HCT116 (cell line): ENCODE results near the gene SWAP70. TPM values are rescaled to one million over a fixed set of nuclear protein-coding genes. Genes with fewer than 3 reads are reported as not detected.

Experiments
- ATAC-seq: fragments of 200-7000 bp; cut with Tn5 transposase; 2 replicates; pipeline ENCODE4 v1.9.1; 2020; ENCODE audit warnings: mild to moderate bottlenecking, moderate library complexity
- BruUV-seq: library from RNA; stranded (reverse); fragments of 400-500 nt; replicated peaks from 2 replicates; lab custom pipeline; 2021; lab: Mats Ljungman, UMichigan
- CTCF ChIA-PET: fragments of 300-600 bp; sonication (Branson Sonifier 250); formaldehyde crosslinking; loops from one replicate; lab custom pipeline; 2021; ENCODE audit warnings: antibody characterized with exemption; lab: Charles Lee
- POLR2A ChIA-PET: fragments of 300-600, 350-600 bp; sonication (Branson Sonifier 250); formaldehyde crosslinking; loops from one replicate; lab custom pipeline; 2021; ENCODE audit warnings: antibody characterized with exemption; lab: Charles Lee
- RAD21 ChIA-PET, 2 experiments: fragments of 300-600 bp; sonication (Branson Sonifier 250); formaldehyde crosslinking; loops; one replicate each; lab custom pipeline; 2023; ENCODE audit warnings: low total read pairs in 2 of 2; ENCODE audit not compliant: uncharacterized antibody in 2 of 2, unreplicated experiment in 2 of 2, low non-redundant PET in 1 of 2; lab: Charles Lee
- DNase-seq: peaks from one replicate; pipeline ENCODE4 v3.0.0-alpha.2; 2010; ENCODE audit warnings: low read depth, low spot score
- H2AFZ ChIP-seq: fragments of 200-600 bp; shearing (Covaris generic), sonication (generic); 2 replicates; pipeline ENCODE4 v1.6.1; 2017; ENCODE audit warnings: low read depth, mixed run types, mixed read lengths, antibody characterized with exemption, low read length; ENCODE audit not compliant: poor library complexity, severe bottlenecking
- H3K27ac ChIP-seq: 2 replicates; pipeline ENCODE4 v1.5.1; 2012; ENCODE audit warnings: low read depth, low read length
- H3K27me3 ChIP-seq: fragments of 200-600 bp; sonication (generic); 2 replicates; pipeline ENCODE4 v1.6.1; 2016; ENCODE audit warnings: mixed run types, low read length, mixed read lengths; ENCODE audit not compliant: insufficient read depth
- H3K36me3 ChIP-seq, 2 experiments: fragments of 200-500 bp in 1 of 2; fragments of 200-600 bp in 1 of 2; sonication (Bioruptor generic) in 1 of 2; sonication (generic) in 1 of 2; 2 replicates each; pipeline versions ENCODE4 v1.5.1 to v1.6.1; 2014 to 2016; ENCODE audit warnings: low read length in 2 of 2, inconsistent platforms in 1 of 2, mixed read lengths in 1 of 2, mixed run types in 1 of 2; ENCODE audit not compliant: insufficient read depth in 2 of 2, control insufficient read depth in 1 of 2
- H3K4me1 ChIP-seq, 2 experiments: fragments of 200-600 bp in 1 of 2; sonication (generic) in 1 of 2; 2 replicates each; pipeline versions ENCODE4 v1.5.1 to v1.6.1; 2012 to 2017; ENCODE audit warnings: low read length in 2 of 2, inconsistent platforms in 1 of 2, mild to moderate bottlenecking in 1 of 2, mixed read lengths in 1 of 2, mixed run types in 1 of 2, moderate library complexity in 1 of 2; ENCODE audit not compliant: insufficient read depth in 2 of 2, control insufficient read depth in 1 of 2
- H3K4me2 ChIP-seq: fragments of 200-600 bp; sonication (generic); 2 replicates; pipeline ENCODE4 v1.6.1; 2017; ENCODE audit warnings: mixed run types, low read length, mixed read lengths
- H3K4me3 ChIP-seq, 2 experiments: fragments of 200-600 bp in 1 of 2; sonication (generic) in 1 of 2; replicated peaks in 1 of 2; 2 replicates each; pipeline ENCODE4 v1.5.1; 2011 to 2016; ENCODE audit warnings: low read length in 2 of 2, control low read depth in 1 of 2, low read depth in 1 of 2, mild to moderate bottlenecking in 1 of 2, mixed read lengths in 1 of 2, mixed run types in 1 of 2
- H3K79me2 ChIP-seq: fragments of 200-600 bp; sonication (generic); 2 replicates; pipeline ENCODE4 v1.6.1; 2017; ENCODE audit warnings: mild to moderate bottlenecking, mixed run types, low read length, moderate library complexity, mixed read lengths; ENCODE audit not compliant: insufficient read depth
- H3K9ac ChIP-seq: fragments of 200-600 bp; sonication (generic); 2 replicates; pipeline ENCODE4 v1.6.1; 2016; ENCODE audit warnings: low read length, mixed read lengths
- H3K9me2 ChIP-seq: fragments of 200-600 bp; sonication (generic), shearing (Covaris generic); 2 replicates; pipeline ENCODE4 v1.6.1; 2017; ENCODE audit warnings: mixed run types, mild to moderate bottlenecking, moderate library complexity; ENCODE audit not compliant: insufficient read depth
- H3K9me3 ChIP-seq, 2 experiments: fragments of 200-500 bp in 1 of 2; fragments of 200-600 bp in 1 of 2; sonication (Bioruptor generic) in 1 of 2; sonication (generic) in 1 of 2; 2 replicates each; pipeline ENCODE4 v1.6.1; 2014 to 2017; ENCODE audit warnings: low read length in 2 of 2, mixed read lengths in 2 of 2, inconsistent platforms in 1 of 2, low read depth in 1 of 2, mild to moderate bottlenecking in 1 of 2, mixed run types in 1 of 2, moderate library complexity in 1 of 2; ENCODE audit not compliant: control insufficient read depth in 1 of 2, insufficient read depth in 1 of 2
- H4K20me1 ChIP-seq: fragments of 200-600 bp; sonication (generic), shearing (Covaris generic); 2 replicates; pipeline ENCODE4 v1.6.1; 2017; ENCODE audit warnings: mixed run types, mild to moderate bottlenecking, moderate library complexity; ENCODE audit not compliant: insufficient read depth
- CBX3 ChIP-seq: IDR thresholded peaks from 2 replicates; pipeline ENCODE4 v1.6.1; 2012; ENCODE audit warnings: low read depth
- EGR1 ChIP-seq: IDR thresholded peaks from 2 replicates; pipeline ENCODE4 v1.6.1; 2012; ENCODE audit warnings: low read depth
- EZH2 ChIP-seq: fragments of 200-600 bp; sonication (generic); IDR thresholded peaks from 2 replicates; pipeline ENCODE4 v1.6.1; 2017; ENCODE audit warnings: antibody characterized with exemption, mixed run types
- EZH2phosphoT487 ChIP-seq: fragments of 200-600 bp; IDR thresholded peaks from 2 replicates; pipeline ENCODE4 v1.6.1; 2018; ENCODE audit warnings: antibody characterized with exemption, borderline replicate concordance
- POLR2A ChIP-seq: IDR thresholded peaks from 2 replicates; pipeline ENCODE4 v1.7.0; 2011; ENCODE audit warnings: borderline replicate concordance; ENCODE audit not compliant: insufficient read depth, insufficient read length; ENCODE audit errors: extremely low read depth
- POLR2AphosphoS5 ChIP-seq: IDR thresholded peaks from 2 replicates; pipeline ENCODE4 v1.6.1; 2011; ENCODE audit warnings: mild to moderate bottlenecking, low read depth, low read length, moderate library complexity
- RAD21 ChIP-seq: IDR thresholded peaks from 2 replicates; pipeline ENCODE4 v1.6.1; 2012; ENCODE audit warnings: low read depth, mild to moderate bottlenecking
- SIN3A ChIP-seq: IDR thresholded peaks from 2 replicates; pipeline ENCODE4 v1.6.1; 2012; ENCODE audit warnings: low read depth
- SP1 ChIP-seq: IDR thresholded peaks from 2 replicates; pipeline ENCODE4 v1.6.1; 2012; ENCODE audit warnings: low read depth
- SRF ChIP-seq: IDR thresholded peaks from 2 replicates; pipeline ENCODE4 v1.6.1; 2012; ENCODE audit warnings: low read depth
- TCF7L2 ChIP-seq: IDR thresholded peaks from 2 replicates; pipeline ENCODE4 v1.7.0; 2011; ENCODE audit warnings: borderline replicate concordance, inconsistent platforms; ENCODE audit not compliant: insufficient read depth, insufficient read length; ENCODE audit errors: extremely low read depth
- ZNF274 ChIP-seq: fragments of 200-500 bp; sonication (Bioruptor generic); IDR thresholded peaks from 2 replicates; pipeline ENCODE4 v1.6.1; 2014; ENCODE audit warnings: mild to moderate bottlenecking, low read depth, low read length, inconsistent platforms
- intact Hi-C: fragments of 100-400 bp; cut with micrococcal nuclease; formaldehyde crosslinking; loops from 2 replicates; pipeline ENCODE4 v1.10.0; 2022
- total RNA-seq: library from RNA; stranded (reverse); gene quantifications from one replicate; pipeline ENCODE4 v1.2.1, GENCODE V29; 2021; ENCODE audit not compliant: unreplicated experiment
- TF ChIP-seq, protein P1 (sequence below): IDR thresholded peaks from 2 replicates; pipeline ENCODE4 v1.6.1; 2012
- TF ChIP-seq, protein P2 (sequence below): IDR thresholded peaks from 2 replicates; pipeline ENCODE4 v1.6.1; 2011; ENCODE audit warnings: mild to moderate bottlenecking, low read length, moderate library complexity; ENCODE audit not compliant: insufficient replicate concordance; ENCODE audit errors: extremely low read depth

Gene SWAP70
- total RNA-seq, 1 experiment from 2014 or later: 20.6 TPM

DNA sequence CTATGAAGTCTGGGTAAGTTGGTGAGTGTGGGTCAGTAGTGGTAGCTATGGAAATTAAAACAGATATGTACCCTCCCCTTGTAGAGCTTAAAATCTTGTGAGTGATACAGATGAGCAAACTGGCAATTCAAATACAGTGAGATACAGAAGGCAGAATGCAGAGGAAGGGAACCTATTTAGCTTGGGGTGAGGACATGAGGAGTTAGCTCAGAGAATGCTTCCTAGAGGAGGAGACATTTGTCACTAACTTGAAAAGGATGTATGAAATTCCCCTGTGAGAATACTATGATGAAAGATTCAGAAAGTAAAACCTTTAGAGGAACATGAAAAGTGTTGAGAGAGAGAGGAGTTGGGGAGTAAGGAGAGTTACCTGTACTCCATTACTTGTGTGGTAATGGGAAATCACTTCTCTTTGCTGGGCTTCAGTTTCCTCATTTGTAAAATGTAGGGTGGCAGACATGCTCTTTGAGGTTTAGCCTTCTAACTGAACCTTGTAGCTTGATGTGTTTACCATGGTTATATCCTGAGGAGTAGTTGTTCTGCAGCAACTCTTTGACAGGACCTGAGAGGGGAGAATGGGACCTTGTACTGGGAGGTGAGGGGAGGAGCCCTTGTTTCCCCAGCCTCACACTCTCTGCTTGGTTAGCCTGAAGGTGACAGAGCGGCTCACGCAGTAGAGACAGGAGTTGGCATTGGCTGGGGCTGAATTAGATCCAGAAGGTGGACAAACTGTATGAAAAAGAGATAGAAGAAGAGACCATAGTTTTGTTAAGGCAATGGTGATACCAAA is 17.9 kb downstream of the SWAP70 start:
- ChIA-PET CTCF (no interaction called here), POLR2A (no interaction called here)
- intact Hi-C loops: no loop called here

More for the DNA sequence above, 17.9 kb downstream of the SWAP70 start:
- Histone ChIP-seq H3K27ac (no peak overlapping the region), H3K4me3 (no peak overlapping the region), H3K9me3 (no peaks in the 10 kb centered on the region), H2AFZ (no peak overlapping the region), H3K79me2 (peaks cover 18% of the 10 kb centered on the region; the same call in 1 of the 2 replicates), H4K20me1 (no peaks in the 10 kb centered on the region; the same call in 1 of the 2 replicates), H3K27me3 (no peaks in the 10 kb centered on the region), H3K9ac (no peak overlapping the region), H3K4me1 (no peaks in the 10 kb centered on the region), H3K4me2 (no peak overlapping the region), H3K36me3 (no peaks in the 10 kb centered on the region), H3K9me2 (no peaks in the 10 kb centered on the region)
- DNase-seq (no peak), ATAC-seq (no peak)
- BruUV-seq: no TSS peak
- RAD21 ChIA-PET: no interaction called here
- TF ChIP-seq, protein P1, sequence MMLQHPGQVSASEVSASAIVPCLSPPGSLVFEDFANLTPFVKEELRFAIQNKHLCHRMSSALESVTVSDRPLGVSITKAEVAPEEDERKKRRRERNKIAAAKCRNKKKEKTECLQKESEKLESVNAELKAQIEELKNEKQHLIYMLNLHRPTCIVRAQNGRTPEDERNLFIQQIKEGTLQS: no peak
- no peak for TF ChIP-seq POLR2AphosphoS5
- no peak for TF ChIP-seq SRF
- TF ChIP-seq, protein P2, sequence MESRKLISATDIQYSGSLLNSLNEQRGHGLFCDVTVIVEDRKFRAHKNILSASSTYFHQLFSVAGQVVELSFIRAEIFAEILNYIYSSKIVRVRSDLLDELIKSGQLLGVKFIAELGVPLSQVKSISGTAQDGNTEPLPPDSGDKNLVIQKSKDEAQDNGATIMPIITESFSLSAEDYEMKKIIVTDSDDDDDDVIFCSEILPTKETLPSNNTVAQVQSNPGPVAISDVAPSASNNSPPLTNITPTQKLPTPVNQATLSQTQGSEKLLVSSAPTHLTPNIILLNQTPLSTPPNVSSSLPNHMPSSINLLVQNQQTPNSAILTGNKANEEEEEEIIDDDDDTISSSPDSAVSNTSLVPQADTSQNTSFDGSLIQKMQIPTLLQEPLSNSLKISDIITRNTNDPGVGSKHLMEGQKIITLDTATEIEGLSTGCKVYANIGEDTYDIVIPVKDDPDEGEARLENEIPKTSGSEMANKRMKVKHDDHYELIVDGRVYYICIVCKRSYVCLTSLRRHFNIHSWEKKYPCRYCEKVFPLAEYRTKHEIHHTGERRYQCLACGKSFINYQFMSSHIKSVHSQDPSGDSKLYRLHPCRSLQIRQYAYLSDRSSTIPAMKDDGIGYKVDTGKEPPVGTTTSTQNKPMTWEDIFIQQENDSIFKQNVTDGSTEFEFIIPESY: no peak
- TF ChIP-seq SP1: no peak
- no peak for TF ChIP-seq SIN3A
- no peak for TF ChIP-seq RAD21
- TF ChIP-seq POLR2A: no peak
- no peak for TF ChIP-seq EZH2
- TF ChIP-seq EGR1: no peak
- TF ChIP-seq ZNF274: no peak
- no peak for TF ChIP-seq EZH2phosphoT487
- no peak for TF ChIP-seq CBX3
- no peak for TF ChIP-seq TCF7L2
